ENCODE results near the gene L3MBTL4. TPM values are rescaled to one million over a fixed set of nuclear protein-coding genes. Genes with fewer than 3 reads are reported as not detected.

Gene L3MBTL4
- total RNA-seq, 2 experiments from 2014 or later: 0.19 to 0.47 TPM

DNA sequence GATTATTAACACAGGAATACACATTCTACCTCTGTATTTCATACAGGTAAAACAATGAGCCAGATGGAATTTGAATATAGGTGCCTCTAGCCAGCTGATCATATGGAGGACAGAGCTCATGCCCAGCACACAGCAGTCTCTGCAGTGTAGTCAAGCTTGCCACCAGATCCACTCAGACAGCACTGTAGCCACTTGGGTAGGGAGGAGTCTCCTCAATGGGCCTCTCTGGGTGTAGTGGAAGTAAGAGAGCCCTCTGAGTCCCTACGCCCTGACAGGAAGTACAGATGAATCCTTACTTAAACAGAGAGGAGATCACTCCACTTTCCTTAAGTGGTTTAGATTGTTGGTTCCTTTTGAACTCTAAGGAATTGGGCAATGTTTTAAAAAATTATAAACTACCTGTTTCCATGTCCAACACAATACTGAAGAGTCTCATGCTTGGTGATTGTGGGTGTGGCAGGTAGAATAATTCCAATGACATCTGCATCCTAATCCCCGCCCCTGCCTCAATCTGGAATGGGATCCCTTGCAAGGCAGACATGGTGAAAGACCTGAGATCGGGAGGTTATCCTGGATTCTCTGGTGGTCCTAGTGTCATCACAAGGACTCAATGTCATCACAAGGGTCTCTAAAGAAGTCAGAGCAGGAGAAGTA is 496.4 kb downstream of the L3MBTL4 start:
- no peak overlapping the region for H3K27ac Mint-ChIP-seq
- no peaks in the 10 kb centered on the region for H3K4me1 Mint-ChIP-seq (ENCODE audit: low read depth)
- CTCF ChIA-PET: no interaction called here
- Histone ChIP-seq H3K4me1 (ENCODE audit: insufficient read depth, low read length) (no peaks in the 10 kb centered on the region), H3K4me3 (ENCODE audit: low read length) (no peak overlapping the region), H3K27ac (ENCODE audit: low read depth in 1 of 2, low read length in 2 of 2) (no peak overlapping the region), H3K27me3 (ENCODE audit: control insufficient read depth in 1 of 2, insufficient read depth in 2 of 2, low read length in 2 of 2) (no peaks in the 10 kb centered on the region), H3K36me3 (ENCODE audit: insufficient read depth, low read length) (no peaks in the 10 kb centered on the region), H3K9me3 (ENCODE audit: control insufficient read depth in 1 of 2, insufficient read depth in 1 of 2, low read length in 2 of 2) (no peaks in the 10 kb centered on the region)
- POLR2A ChIA-PET: no interaction called here
- DNase-seq: no peak
- intact Hi-C loops (cut with DNase I, micrococcal nuclease): no loop called here
- H3K27me3 Mint-ChIP-seq: peaks cover 4% of the 10 kb centered on the region
- TF ChIP-seq, protein P1, sequence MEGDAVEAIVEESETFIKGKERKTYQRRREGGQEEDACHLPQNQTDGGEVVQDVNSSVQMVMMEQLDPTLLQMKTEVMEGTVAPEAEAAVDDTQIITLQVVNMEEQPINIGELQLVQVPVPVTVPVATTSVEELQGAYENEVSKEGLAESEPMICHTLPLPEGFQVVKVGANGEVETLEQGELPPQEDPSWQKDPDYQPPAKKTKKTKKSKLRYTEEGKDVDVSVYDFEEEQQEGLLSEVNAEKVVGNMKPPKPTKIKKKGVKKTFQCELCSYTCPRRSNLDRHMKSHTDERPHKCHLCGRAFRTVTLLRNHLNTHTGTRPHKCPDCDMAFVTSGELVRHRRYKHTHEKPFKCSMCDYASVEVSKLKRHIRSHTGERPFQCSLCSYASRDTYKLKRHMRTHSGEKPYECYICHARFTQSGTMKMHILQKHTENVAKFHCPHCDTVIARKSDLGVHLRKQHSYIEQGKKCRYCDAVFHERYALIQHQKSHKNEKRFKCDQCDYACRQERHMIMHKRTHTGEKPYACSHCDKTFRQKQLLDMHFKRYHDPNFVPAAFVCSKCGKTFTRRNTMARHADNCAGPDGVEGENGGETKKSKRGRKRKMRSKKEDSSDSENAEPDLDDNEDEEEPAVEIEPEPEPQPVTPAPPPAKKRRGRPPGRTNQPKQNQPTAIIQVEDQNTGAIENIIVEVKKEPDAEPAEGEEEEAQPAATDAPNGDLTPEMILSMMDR (IDR thresholded peaks at IDR 0.05): no peak
- no peak for ATAC-seq (ENCODE audit: poor library complexity)
- H3K4me3 Mint-ChIP-seq: no peak overlapping the region
- H3K9me3 Mint-ChIP-seq: no peaks in the 10 kb centered on the region
- H3K36me3 Mint-ChIP-seq (ENCODE audit: low read depth): no peaks in the 10 kb centered on the region

DNA sequence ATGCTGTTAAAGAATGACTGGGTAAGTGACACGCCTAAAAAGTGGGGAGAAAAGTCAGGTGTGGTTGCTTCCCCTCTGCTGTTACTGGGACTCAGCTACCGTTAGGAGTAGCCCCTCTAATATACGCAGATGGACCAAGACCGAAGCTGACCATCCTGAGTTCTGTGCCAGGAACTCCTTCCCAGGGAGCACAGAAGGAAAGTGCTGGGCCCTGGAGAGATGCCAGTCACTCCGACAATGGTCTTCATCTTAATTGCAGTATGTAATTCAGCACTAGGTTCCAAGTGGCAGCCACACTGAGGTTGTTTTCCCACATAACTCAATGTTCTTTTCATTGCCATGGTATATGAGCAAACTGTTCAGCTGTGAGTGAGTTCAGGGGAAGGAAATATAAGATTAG is 499.8 kb downstream of the L3MBTL4 start:
- ChIA-PET POLR2A (no interaction called here), CTCF (no interaction called here)
- H3K27me3 Mint-ChIP-seq: peaks cover 4% of the 10 kb centered on the region
- TF ChIP-seq, protein P1 (IDR thresholded peaks at IDR 0.05): no peak
- intact Hi-C loops (cut with DNase I, micrococcal nuclease): no loop called here
- ATAC-seq (ENCODE audit: poor library complexity) (no peak), DNase-seq (no peak)
- H3K9me3 Mint-ChIP-seq: no peaks in the 10 kb centered on the region
- Histone ChIP-seq H3K4me3 (ENCODE audit: low read length) (no peak overlapping the region), H3K36me3 (ENCODE audit: insufficient read depth, low read length) (no peaks in the 10 kb centered on the region), H3K4me1 (ENCODE audit: insufficient read depth, low read length) (no peaks in the 10 kb centered on the region), H3K27ac (ENCODE audit: low read depth in 1 of 2, low read length in 2 of 2) (no peak overlapping the region), H3K27me3 (ENCODE audit: control insufficient read depth in 1 of 2, insufficient read depth in 2 of 2, low read length in 2 of 2) (no peaks in the 10 kb centered on the region), H3K9me3 (ENCODE audit: control insufficient read depth in 1 of 2, insufficient read depth in 1 of 2, low read length in 2 of 2) (no peaks in the 10 kb centered on the region)
- no peaks in the 10 kb centered on the region for H3K4me1 Mint-ChIP-seq (ENCODE audit: low read depth)
- H3K4me3 Mint-ChIP-seq: no peak overlapping the region
- no peak overlapping the region for H3K27ac Mint-ChIP-seq
- H3K36me3 Mint-ChIP-seq (ENCODE audit: low read depth): no peaks in the 10 kb centered on the region

DNA sequence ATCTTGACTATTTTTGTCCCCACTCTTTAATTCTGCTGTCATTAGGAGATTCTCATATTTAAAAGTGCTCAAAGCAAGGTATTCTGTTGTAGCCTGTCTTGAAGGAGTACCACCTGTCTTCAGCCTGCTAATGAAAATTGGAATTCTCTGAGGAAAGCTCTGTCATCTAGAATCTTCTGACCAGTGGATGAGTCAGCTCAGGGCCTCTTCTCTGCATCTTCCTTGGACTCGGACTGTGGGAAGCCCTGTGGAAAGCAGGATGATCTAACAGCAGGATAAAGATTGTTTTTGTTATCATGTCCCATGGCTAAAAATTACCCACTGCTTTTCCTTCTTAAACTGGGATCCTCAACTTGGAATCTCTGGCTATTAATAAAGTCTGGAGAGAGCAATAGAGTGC is 500.7 kb downstream of the L3MBTL4 start:
- Histone ChIP-seq H3K27ac (ENCODE audit: low read depth in 1 of 2, low read length in 2 of 2) (no peak overlapping the region), H3K9me3 (ENCODE audit: control insufficient read depth in 1 of 2, insufficient read depth in 1 of 2, low read length in 2 of 2) (no peaks in the 10 kb centered on the region), H3K4me1 (ENCODE audit: insufficient read depth, low read length) (no peaks in the 10 kb centered on the region), H3K36me3 (ENCODE audit: insufficient read depth, low read length) (no peaks in the 10 kb centered on the region), H3K27me3 (ENCODE audit: control insufficient read depth in 1 of 2, insufficient read depth in 2 of 2, low read length in 2 of 2) (no peaks in the 10 kb centered on the region), H3K4me3 (ENCODE audit: low read length) (no peak overlapping the region)
- ChIA-PET CTCF (no interaction called here), POLR2A (no interaction called here)
- H3K27me3 Mint-ChIP-seq: peaks cover 4% of the 10 kb centered on the region
- DNase-seq: no peak
- H3K9me3 Mint-ChIP-seq: no peaks in the 10 kb centered on the region
- no peak overlapping the region for H3K4me3 Mint-ChIP-seq
- no peaks in the 10 kb centered on the region for H3K4me1 Mint-ChIP-seq (ENCODE audit: low read depth)
- no peak for ATAC-seq (ENCODE audit: poor library complexity)
- intact Hi-C loops (cut with DNase I, micrococcal nuclease): no loop called here
- no peak overlapping the region for H3K27ac Mint-ChIP-seq
- H3K36me3 Mint-ChIP-seq (ENCODE audit: low read depth): no peaks in the 10 kb centered on the region
- TF ChIP-seq, protein P1 (IDR thresholded peaks at IDR 0.05): no peak
